HCT116 (cell line): ENCODE measurements around the gene HHIPL1.

Experiments used
- EZH2phosphoT487 ChIP-seq: fragments of 200-600 bp; IDR thresholded peaks from 2 replicates; pipeline ENCODE4 v1.6.1; 2018; ENCODE audit warnings: antibody characterized with exemption, borderline replicate concordance
- JUND ChIP-seq: IDR thresholded peaks from 2 replicates; pipeline ENCODE4 v1.6.1; 2012
- POLR2A ChIP-seq: IDR thresholded peaks from 2 replicates; pipeline ENCODE4 v1.7.0; 2011; ENCODE audit warnings: borderline replicate concordance; ENCODE audit not compliant: insufficient read depth, insufficient read length; ENCODE audit errors: extremely low read depth
- POLR2AphosphoS5 ChIP-seq: IDR thresholded peaks from 2 replicates; pipeline ENCODE4 v1.6.1; 2011; ENCODE audit warnings: mild to moderate bottlenecking, low read depth, low read length, moderate library complexity
- RAD21 ChIP-seq: IDR thresholded peaks from 2 replicates; pipeline ENCODE4 v1.6.1; 2012; ENCODE audit warnings: low read depth, mild to moderate bottlenecking
- SIN3A ChIP-seq: IDR thresholded peaks from 2 replicates; pipeline ENCODE4 v1.6.1; 2012; ENCODE audit warnings: low read depth
- SRF ChIP-seq: IDR thresholded peaks from 2 replicates; pipeline ENCODE4 v1.6.1; 2012; ENCODE audit warnings: low read depth
- TF ChIP-seq, protein P1 (sequence below), 3 experiments: fragments of 200-600 bp in 1 of 3; sonication (generic) in 1 of 3; IDR thresholded peaks in 2 of 3; conservative IDR thresholded peaks in 1 of 3; 2 replicates each; pipeline ENCODE4 v1.5.1; 2012 to 2017; ENCODE audit warnings: low read depth in 2 of 3, low read length in 2 of 3, antibody characterized with exemption in 1 of 3, borderline replicate concordance in 1 of 3, control low read depth in 1 of 3, mild to moderate bottlenecking in 1 of 3, mixed read lengths in 1 of 3, mixed run types in 1 of 3, moderate library complexity in 1 of 3; ENCODE audit not compliant: insufficient read depth in 1 of 3

DNA sequence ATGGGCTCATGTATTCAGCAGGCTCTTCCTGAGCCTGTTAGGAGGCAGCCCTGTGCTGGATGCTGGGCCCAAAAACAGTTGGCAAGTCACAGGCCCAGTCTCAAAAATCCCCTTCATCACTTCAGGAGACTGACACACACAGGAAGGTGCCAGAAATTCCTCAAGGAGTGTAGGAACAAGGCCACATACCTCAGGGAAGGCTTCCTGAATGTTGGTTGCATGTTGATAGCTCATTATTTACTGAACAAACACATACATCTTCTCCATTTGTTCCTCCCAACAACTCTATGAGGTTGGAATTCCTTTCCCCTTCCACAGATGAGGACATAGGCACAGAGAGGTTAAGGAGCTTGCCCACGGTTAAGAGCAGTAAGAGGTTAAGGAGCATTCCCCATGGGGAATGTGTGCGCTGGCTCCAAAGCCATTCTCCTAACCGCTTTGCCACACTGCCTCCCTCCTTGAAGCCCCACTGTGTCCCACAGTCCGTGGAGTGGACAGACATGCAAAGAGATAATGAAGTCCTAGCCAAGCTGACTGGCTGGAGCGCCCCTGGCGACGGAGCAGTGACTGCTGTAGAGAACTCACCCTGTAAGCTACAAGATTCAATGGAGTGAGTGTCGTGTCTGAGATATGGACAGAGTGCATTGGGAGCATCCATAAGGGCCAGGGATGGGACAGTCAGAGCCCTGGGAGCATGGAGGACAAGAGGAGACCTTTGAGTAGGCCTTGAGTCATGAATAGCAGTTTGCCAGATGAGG lies 3.3 kb downstream of the HHIPL1 start:
- no peak for TF ChIP-seq SRF
- TF ChIP-seq, protein P1, sequence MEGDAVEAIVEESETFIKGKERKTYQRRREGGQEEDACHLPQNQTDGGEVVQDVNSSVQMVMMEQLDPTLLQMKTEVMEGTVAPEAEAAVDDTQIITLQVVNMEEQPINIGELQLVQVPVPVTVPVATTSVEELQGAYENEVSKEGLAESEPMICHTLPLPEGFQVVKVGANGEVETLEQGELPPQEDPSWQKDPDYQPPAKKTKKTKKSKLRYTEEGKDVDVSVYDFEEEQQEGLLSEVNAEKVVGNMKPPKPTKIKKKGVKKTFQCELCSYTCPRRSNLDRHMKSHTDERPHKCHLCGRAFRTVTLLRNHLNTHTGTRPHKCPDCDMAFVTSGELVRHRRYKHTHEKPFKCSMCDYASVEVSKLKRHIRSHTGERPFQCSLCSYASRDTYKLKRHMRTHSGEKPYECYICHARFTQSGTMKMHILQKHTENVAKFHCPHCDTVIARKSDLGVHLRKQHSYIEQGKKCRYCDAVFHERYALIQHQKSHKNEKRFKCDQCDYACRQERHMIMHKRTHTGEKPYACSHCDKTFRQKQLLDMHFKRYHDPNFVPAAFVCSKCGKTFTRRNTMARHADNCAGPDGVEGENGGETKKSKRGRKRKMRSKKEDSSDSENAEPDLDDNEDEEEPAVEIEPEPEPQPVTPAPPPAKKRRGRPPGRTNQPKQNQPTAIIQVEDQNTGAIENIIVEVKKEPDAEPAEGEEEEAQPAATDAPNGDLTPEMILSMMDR (IDR thresholded peaks at IDR 0.05 in 2 of 3, conservative IDR thresholded peaks at IDR 0.05 in 1 of 3; ENCODE audit: borderline replicate concordance in 1 of 3, insufficient read depth in 1 of 3, low read depth in 2 of 3, low read length in 2 of 3): no peak
- no peak for TF ChIP-seq EZH2phosphoT487
- no peak for TF ChIP-seq RAD21
- no peak for TF ChIP-seq POLR2A
- TF ChIP-seq POLR2AphosphoS5: no peak
- no peak for TF ChIP-seq JUND
- no peak for TF ChIP-seq SIN3A
